Coronary artery (tissue), 2 donors: ENCODE data around the gene HDAC9.

Experiments used
- DNase-seq: peaks from one replicate; pipeline ENCODE4 v3.0.0-alpha.2; 2017; ENCODE audit warnings: low spot score
- H3K27ac ChIP-seq, 2 donors: fragments of 200-600 bp; sonication (generic); one replicate each; pipeline ENCODE4 v1.5.1; 2016 to 2019
- H3K4me3 ChIP-seq: fragments of 200-600 bp; sonication (generic); 2 replicates; pipeline ENCODE4 v1.5.1; 2016; ENCODE audit warnings: mild to moderate bottlenecking, moderate library complexity
- TF ChIP-seq, protein P1 (sequence below): fragments of 200-600 bp; sonication (generic); IDR thresholded peaks from one replicate; pipeline ENCODE4 v1.5.1; 2019; ENCODE audit warnings: antibody characterized with exemption

Gene HDAC9

DNA sequence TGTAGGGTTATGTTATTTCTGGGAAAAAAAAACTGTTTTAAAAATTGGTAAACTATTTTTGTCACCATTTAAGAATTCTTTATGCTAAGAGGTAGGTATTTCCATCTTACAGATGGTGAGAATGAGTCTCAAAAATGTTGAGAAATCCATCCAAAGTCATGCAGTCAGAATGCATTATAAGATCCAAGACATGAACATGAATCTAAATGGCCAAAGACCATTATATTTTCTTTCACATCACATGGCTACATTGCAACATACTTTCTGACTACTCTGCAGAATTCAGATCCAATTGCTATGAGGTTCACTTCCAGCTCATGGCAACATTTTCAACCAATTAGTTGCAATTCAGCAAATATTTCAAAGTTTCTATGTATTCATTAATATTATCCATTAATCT lies 440.7 kb downstream of the HDAC9 start:
- DNase-seq = no peak
- Histone ChIP-seq H3K4me3 (no peak overlapping the region), H3K27ac (no peak overlapping the region)
- TF ChIP-seq, protein P1, sequence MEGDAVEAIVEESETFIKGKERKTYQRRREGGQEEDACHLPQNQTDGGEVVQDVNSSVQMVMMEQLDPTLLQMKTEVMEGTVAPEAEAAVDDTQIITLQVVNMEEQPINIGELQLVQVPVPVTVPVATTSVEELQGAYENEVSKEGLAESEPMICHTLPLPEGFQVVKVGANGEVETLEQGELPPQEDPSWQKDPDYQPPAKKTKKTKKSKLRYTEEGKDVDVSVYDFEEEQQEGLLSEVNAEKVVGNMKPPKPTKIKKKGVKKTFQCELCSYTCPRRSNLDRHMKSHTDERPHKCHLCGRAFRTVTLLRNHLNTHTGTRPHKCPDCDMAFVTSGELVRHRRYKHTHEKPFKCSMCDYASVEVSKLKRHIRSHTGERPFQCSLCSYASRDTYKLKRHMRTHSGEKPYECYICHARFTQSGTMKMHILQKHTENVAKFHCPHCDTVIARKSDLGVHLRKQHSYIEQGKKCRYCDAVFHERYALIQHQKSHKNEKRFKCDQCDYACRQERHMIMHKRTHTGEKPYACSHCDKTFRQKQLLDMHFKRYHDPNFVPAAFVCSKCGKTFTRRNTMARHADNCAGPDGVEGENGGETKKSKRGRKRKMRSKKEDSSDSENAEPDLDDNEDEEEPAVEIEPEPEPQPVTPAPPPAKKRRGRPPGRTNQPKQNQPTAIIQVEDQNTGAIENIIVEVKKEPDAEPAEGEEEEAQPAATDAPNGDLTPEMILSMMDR = no peak

DNA sequence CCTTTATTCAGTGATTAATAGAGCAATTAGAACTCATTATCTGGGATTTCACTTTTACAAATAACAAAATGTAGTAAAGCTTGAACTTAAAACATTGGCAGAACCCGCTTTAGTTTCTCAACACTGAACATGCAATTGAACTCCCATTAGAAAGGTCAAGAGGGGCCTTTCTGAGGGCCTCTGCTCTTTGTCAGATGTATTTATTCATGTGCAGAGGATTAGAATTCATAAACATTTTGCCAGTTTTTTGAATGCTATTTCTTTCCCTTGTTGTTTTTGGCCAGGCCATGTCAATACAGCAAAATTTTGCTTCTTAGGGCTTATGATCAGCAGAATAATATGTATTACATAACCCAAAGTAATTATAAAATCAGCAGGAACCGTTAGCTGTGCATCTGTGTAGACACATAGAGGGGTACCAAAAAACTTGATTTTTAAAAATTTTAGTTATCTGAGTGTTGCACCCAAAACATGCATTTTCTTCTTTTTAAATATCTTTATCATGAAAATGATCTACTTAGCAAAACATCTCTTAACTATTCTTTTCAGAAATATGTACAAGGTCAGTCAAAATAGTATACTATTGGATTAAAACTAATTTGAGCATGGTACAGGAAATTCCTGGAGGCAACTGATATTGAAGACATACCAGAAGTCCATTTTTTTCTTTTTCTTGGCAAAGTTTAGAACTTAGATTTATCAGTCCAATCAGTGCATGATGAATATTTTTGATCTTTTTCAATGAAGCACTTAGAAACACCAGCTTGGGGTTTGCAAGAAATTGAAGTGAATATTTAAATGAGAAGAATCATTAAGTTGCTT lies 444.4 kb downstream of the HDAC9 start:
- Histone ChIP-seq H3K27ac (no peak overlapping the region), H3K4me3 (no peak overlapping the region)
- DNase-seq = no peak
- TF ChIP-seq, protein P1 = no peak

DNA sequence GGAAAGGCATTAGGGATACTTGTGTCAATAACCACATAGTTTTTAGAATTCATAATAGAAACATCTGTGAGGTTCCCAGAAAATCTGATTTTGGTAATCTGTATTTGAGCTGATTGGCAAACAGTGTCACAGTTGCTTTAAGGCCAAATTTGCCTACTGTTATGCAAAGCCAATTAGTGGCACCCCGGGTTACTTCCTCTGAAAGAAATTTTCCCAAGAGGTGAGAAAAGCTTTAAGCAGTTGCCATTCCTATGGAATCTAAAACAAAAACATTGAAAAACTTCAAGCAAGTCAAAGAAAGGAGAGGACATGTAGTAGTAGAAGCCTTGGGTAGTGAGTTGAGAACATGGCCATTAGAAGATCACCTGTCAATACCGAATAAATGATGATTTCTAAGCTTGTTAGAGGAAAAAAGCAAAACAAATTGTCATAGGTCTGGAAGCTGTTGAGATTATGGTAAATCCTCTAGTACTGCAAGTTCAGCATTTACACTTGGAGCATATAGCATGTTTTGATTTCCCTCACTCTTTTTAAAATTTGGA lies 445.1 kb downstream of the HDAC9 start:
- no peak for DNase-seq
- Histone ChIP-seq H3K27ac (no peak overlapping the region), H3K4me3 (no peak overlapping the region)
- TF ChIP-seq, protein P1 = no peak

DNA sequence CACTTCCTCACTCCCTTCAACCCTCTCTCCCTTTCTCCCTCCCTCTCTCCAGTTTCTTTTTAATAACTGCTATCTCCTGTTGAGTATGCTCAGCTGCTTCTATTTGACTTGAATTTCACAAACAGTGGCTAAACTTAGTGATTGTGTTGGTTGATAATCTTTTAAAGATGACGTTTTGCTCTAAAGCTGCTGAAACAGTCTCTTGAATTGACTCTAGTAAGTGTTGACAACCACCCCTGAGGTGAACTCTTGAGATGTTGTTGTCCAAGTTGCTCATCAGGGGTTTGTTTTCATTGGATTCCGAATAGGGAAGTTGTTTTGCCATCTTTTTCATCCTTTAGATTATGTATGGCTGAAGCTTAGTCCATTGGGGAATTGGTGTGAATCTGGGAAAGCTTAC lies 445.7 kb downstream of the HDAC9 start:
- DNase-seq = no peak
- TF ChIP-seq, protein P1 = no peak
- H3K27ac ChIP-seq = no peak overlapping the region
- H3K4me3 ChIP-seq = no peak overlapping the region

- Histone ChIP-seq H3K27ac (no peak overlapping the region), H3K4me3 (no peak overlapping the region)
- TF ChIP-seq, protein P1 = no peak
- DNase-seq = no peak
Observed at GRCh38 chr7:18948521-18948920, 453.0 kb downstream of the HDAC9 start.

DNA sequence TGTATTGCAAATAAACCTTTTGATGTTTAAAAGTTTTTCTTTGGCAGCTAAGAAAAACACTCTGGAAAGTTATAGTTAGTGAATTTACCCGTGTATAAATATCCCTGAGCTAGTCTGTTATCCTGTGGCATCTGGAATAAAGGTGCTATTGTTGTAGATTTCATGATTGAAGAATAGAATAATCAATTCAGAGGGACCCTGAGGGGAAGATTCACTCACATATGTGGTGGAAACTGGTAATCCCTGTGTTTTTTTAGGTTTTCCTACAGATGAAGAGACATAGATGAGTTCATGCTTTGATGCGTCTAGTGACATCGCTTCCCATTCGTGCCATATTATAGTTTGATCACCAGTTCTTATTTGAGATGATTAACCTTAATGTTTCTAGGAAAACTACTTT lies 457.3 kb downstream of the HDAC9 start:
- no peak for DNase-seq
- Histone ChIP-seq H3K27ac (no peak overlapping the region), H3K4me3 (no peak overlapping the region)
- TF ChIP-seq, protein P1 = no peak

GRCh38 chr7:18958627-18959026 lies 463.1 kb downstream of the HDAC9 start:
- no peak for DNase-seq
- TF ChIP-seq, protein P1 = no peak
- Histone ChIP-seq H3K27ac (no peak overlapping the region), H3K4me3 (no peak overlapping the region)
